ENCODE results near the gene DYNLT1. TPM values are rescaled to one million over a fixed set of nuclear protein-coding genes. Genes with fewer than 3 reads are reported as not detected.
A peak's percentile ranks its signal among the peaks of the same experiment; 100 is the strongest.

The DYNLT1 gene
- total RNA-seq, 3 donors from 2014 or later (not counting 1 experiment from before 2014, with no cell fraction given): 85.7 to 106 (median 86.8) TPM

GRCh38 chr6:158640519-158640918, 4.0 kb downstream of the DYNLT1 start:
- Histone ChIP-seq H3K4me1 (ENCODE audit: control insufficient read depth, insufficient read depth, low read length) (peaks cover 64% of the 10 kb centered on the region), H3K9me3 (ENCODE audit: control insufficient read depth, insufficient read depth, low read length) (no peaks in the 10 kb centered on the region), H3K27me3 (ENCODE audit: control insufficient read depth, insufficient read depth, low read length) (no peaks in the 10 kb centered on the region), H3K27ac (ENCODE audit: low read length) (peak overlapping the region; percentile 8), H3K4me3 (ENCODE audit: low read length) (no peak overlapping the region), H3K36me3 (ENCODE audit: control insufficient read depth, insufficient read depth, low read length) (peaks cover 52% of the 10 kb centered on the region)
- Mint-ChIP-seq H3K27ac (peak overlapping the region; percentile 79 to 87), H3K9me3 (no peaks in the 10 kb centered on the region), H3K4me1 (peaks cover 77 to 82% of the 10 kb centered on the region in 2 donors), H3K27me3 (ENCODE audit: low read depth in 2 of 2) (no peaks in the 10 kb centered on the region), H3K36me3 (peaks cover 27% of the 10 kb centered on the region), H3K4me3 (peak overlapping the region; percentile 70)
- WGBS (ENCODE audit: insufficient coverage): 72% methylated on average over 1 of the region's 2 CpGs
- TF ChIP-seq, protein P1, sequence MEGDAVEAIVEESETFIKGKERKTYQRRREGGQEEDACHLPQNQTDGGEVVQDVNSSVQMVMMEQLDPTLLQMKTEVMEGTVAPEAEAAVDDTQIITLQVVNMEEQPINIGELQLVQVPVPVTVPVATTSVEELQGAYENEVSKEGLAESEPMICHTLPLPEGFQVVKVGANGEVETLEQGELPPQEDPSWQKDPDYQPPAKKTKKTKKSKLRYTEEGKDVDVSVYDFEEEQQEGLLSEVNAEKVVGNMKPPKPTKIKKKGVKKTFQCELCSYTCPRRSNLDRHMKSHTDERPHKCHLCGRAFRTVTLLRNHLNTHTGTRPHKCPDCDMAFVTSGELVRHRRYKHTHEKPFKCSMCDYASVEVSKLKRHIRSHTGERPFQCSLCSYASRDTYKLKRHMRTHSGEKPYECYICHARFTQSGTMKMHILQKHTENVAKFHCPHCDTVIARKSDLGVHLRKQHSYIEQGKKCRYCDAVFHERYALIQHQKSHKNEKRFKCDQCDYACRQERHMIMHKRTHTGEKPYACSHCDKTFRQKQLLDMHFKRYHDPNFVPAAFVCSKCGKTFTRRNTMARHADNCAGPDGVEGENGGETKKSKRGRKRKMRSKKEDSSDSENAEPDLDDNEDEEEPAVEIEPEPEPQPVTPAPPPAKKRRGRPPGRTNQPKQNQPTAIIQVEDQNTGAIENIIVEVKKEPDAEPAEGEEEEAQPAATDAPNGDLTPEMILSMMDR (IDR thresholded peaks at IDR 0.05): no peak
- intact Hi-C loops (cut with micrococcal nuclease): loop anchor here (5.0 kb wide), 1 partner anchor 348 kb away; no protein-coding TSS in a partner anchor
- no peak for ATAC-seq
- no peak for DNase-seq

GRCh38 chr6:158639056-158639455, 5.5 kb downstream of the DYNLT1 start:
- Histone ChIP-seq H3K27ac (ENCODE audit: low read length) (peak overlapping the region; percentile 35), H3K9me3 (ENCODE audit: control insufficient read depth, insufficient read depth, low read length) (no peaks in the 10 kb centered on the region), H3K4me1 (ENCODE audit: control insufficient read depth, insufficient read depth, low read length) (peaks cover 62% of the 10 kb centered on the region), H3K27me3 (ENCODE audit: control insufficient read depth, insufficient read depth, low read length) (no peaks in the 10 kb centered on the region), H3K36me3 (ENCODE audit: control insufficient read depth, insufficient read depth, low read length) (peaks cover 61% of the 10 kb centered on the region), H3K4me3 (ENCODE audit: low read length) (no peak overlapping the region)
- intact Hi-C loops (cut with micrococcal nuclease): no loop called here
- TF ChIP-seq, protein P1 (IDR thresholded peaks at IDR 0.05): no peak
- WGBS (ENCODE audit: insufficient coverage): 90% methylated on average over 5 of the region's 5 CpGs
- peak overlapping the region; percentile 33 for H3K4me3 Mint-ChIP-seq
- peak overlapping the region; percentile 79 to 87 for H3K27ac Mint-ChIP-seq
- DNase-seq (no peak), ATAC-seq (no peak)
- peaks cover 80 to 81% of the 10 kb centered on the region in 2 donors for H3K4me1 Mint-ChIP-seq
- no peaks in the 10 kb centered on the region for H3K27me3 Mint-ChIP-seq (ENCODE audit: low read depth in 2 of 2)
- H3K9me3 Mint-ChIP-seq: no peaks in the 10 kb centered on the region
- peaks cover 27% of the 10 kb centered on the region for H3K36me3 Mint-ChIP-seq

DNA sequence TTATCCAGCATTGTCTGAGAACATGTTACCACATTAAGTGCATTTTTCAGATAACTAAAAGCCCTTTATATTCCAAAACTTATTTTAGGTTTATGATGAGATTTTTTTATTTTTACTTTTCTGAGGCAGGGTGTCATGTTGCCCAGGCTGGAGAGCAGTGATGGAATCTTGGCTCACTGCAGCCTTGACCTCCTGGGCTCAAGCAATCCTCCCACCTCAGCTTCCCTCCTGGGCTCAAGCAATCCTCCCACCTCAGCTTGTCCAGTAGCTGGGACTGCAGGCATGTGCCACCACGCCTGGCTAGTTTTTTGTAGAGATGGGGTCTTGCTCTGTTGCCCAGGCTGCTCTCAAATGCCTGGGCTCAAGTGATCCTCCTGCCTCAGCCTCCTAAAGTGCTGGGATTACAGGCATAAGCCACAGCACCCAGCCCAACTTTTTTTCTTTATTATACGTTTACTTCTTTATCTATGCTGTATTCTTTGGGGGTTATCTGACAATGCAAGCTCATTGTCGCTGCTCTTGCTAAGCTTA, 6.2 kb downstream of the DYNLT1 start:
- Histone ChIP-seq H3K9me3 (ENCODE audit: control insufficient read depth, insufficient read depth, low read length) (no peaks in the 10 kb centered on the region), H3K27ac (ENCODE audit: low read length) (no peak overlapping the region), H3K36me3 (ENCODE audit: control insufficient read depth, insufficient read depth, low read length) (peaks cover 62% of the 10 kb centered on the region), H3K27me3 (ENCODE audit: control insufficient read depth, insufficient read depth, low read length) (no peaks in the 10 kb centered on the region), H3K4me3 (ENCODE audit: low read length) (no peak overlapping the region), H3K4me1 (ENCODE audit: control insufficient read depth, insufficient read depth, low read length) (peaks cover 59% of the 10 kb centered on the region)
- DNase-seq (no peak), ATAC-seq (no peak)
- 100% methylated on average over 2 of the region's 3 CpGs for WGBS (ENCODE audit: insufficient coverage)
- TF ChIP-seq, protein P1 (IDR thresholded peaks at IDR 0.05): no peak
- H3K36me3 Mint-ChIP-seq: peaks cover 27% of the 10 kb centered on the region
- no peaks in the 10 kb centered on the region for H3K27me3 Mint-ChIP-seq (ENCODE audit: low read depth in 2 of 2)
- no peaks in the 10 kb centered on the region for H3K9me3 Mint-ChIP-seq
- intact Hi-C loops (cut with micrococcal nuclease): no loop called here
- H3K27ac Mint-ChIP-seq: peak overlapping the region; percentile 79 to 87
- no peak overlapping the region for H3K4me3 Mint-ChIP-seq
- H3K4me1 Mint-ChIP-seq: peaks cover 75% of the 10 kb centered on the region in 2 donors

- peaks cover 63 to 69% of the 10 kb centered on the region in 2 donors for H3K4me1 Mint-ChIP-seq
- H3K4me3 Mint-ChIP-seq: no peak overlapping the region
- intact Hi-C loops (cut with micrococcal nuclease): no loop called here
- peaks cover 27% of the 10 kb centered on the region for H3K36me3 Mint-ChIP-seq
- no peak overlapping the region for H3K4me3 ChIP-seq (ENCODE audit: low read length)
- no peaks in the 10 kb centered on the region for H3K27me3 Mint-ChIP-seq (ENCODE audit: low read depth in 2 of 2)
- H3K27ac Mint-ChIP-seq: peak overlapping the region; percentile 80 to 91
- no peak overlapping the region for H3K27ac ChIP-seq (ENCODE audit: low read length)
- 98% methylated on average over 5 of the region's 8 CpGs for WGBS (ENCODE audit: insufficient coverage)
- ATAC-seq (no peak), DNase-seq (no peak)
- peaks cover 46% of the 10 kb centered on the region for H3K4me1 ChIP-seq (ENCODE audit: control insufficient read depth, insufficient read depth, low read length)
- TF ChIP-seq, protein P1 (IDR thresholded peaks at IDR 0.05): no peak
- no peaks in the 10 kb centered on the region for H3K9me3 Mint-ChIP-seq
- H3K27me3 ChIP-seq (ENCODE audit: control insufficient read depth, insufficient read depth, low read length): no peaks in the 10 kb centered on the region
- peaks cover 60% of the 10 kb centered on the region for H3K36me3 ChIP-seq (ENCODE audit: control insufficient read depth, insufficient read depth, low read length)
- no peaks in the 10 kb centered on the region for H3K9me3 ChIP-seq (ENCODE audit: control insufficient read depth, insufficient read depth, low read length)
Measured at GRCh38 chr6:158636778-158637177, 7.8 kb downstream of the DYNLT1 start.
